HepG2 (cell line): ENCODE results near the gene L3MBTL3. TPM values are rescaled to one million over a fixed set of nuclear protein-coding genes. Genes with fewer than 3 reads are reported as not detected.

Source experiments
- ATAC-seq: fragments of 200-7000 bp; cut with Tn5 transposase; 3 replicates; pipeline ENCODE4 v1.9.1; 2020; ENCODE audit warnings: mild to moderate bottlenecking, moderate library complexity
- BruUV-seq: library from RNA; stranded (reverse); fragments of 400-500 nt; replicated peaks from 2 replicates; lab custom pipeline; 2021; lab: Mats Ljungman, UMichigan
- CTCF ChIA-PET: fragments of 300-600 bp; formaldehyde crosslinking; extraction: SDS; loops from one replicate; lab custom pipeline; 2021; ENCODE audit warnings: low total read pairs, inconsistent platforms, low intra/inter-chr PET ratio; lab: Yijun Ruan, JAX
- POLR2A ChIA-PET: fragments of 350-600 bp; sonication (Branson Sonifier 250); formaldehyde crosslinking; loops from one replicate; lab custom pipeline; 2020; ENCODE audit warnings: antibody characterized with exemption, inconsistent platforms; lab: Yijun Ruan, JAX
- DNase-seq: peaks from one replicate; pipeline ENCODE4 v3.0.0-alpha.2; 2015; ENCODE audit warnings: low spot score
- FAIRE-seq: peaks from 3 replicates; lab custom pipeline; 2011; peaks lifted over from hg19 to GRCh38; lab: Jason Lieb, UNC
- H2AFZ ChIP-seq: one replicate; pipeline ENCODE4 v1.6.1; 2011; ENCODE audit warnings: low read length, inconsistent platforms
- H3K27ac ChIP-seq: fragments of 300-600 bp; 3 replicates; pipeline ENCODE4 v1.8.0; 2011; ENCODE audit warnings: mixed run types, mild to moderate bottlenecking, mixed read lengths, low read length, inconsistent platforms; ENCODE audit not compliant: insufficient read depth; ENCODE audit errors: extremely low read length
- H3K27me3 ChIP-seq, 2 experiments: fragments of 200-600 bp in 1 of 2; 2 replicates in 1 of 2; 3 replicates in 1 of 2; pipeline versions ENCODE4 v1.6.0 to v1.8.0; 2011; ENCODE audit warnings: low read length in 2 of 2, mild to moderate bottlenecking in 2 of 2, moderate library complexity in 2 of 2, inconsistent platforms in 1 of 2; ENCODE audit not compliant: insufficient read depth in 2 of 2, control insufficient read depth in 1 of 2
- H3K36me3 ChIP-seq, 2 experiments: fragments of 200-600 bp in 1 of 2; replicated peaks in 1 of 2; 2 replicates in 1 of 2; 3 replicates in 1 of 2; pipeline versions ENCODE4 v1.5.1 to v1.8.0; 2011; ENCODE audit warnings: low read length in 2 of 2, inconsistent platforms in 1 of 2; ENCODE audit not compliant: insufficient read depth in 2 of 2, control insufficient read depth in 1 of 2
- H3K4me1 ChIP-seq: 2 replicates; pipeline ENCODE4 v1.5.1; 2012; ENCODE audit warnings: low read length, inconsistent platforms; ENCODE audit not compliant: insufficient read depth
- H3K4me2 ChIP-seq: 2 replicates; pipeline ENCODE4 v1.6.0; 2011; ENCODE audit warnings: low read depth, low read length, inconsistent platforms
- H3K4me3 ChIP-seq, 3 experiments: fragments of 200-600 bp in 1 of 3; sonication (generic), shearing (Covaris generic) in 1 of 3; replicated peaks in 1 of 3; 2 replicates each; pipeline ENCODE4 v1.5.1; 2011 to 2016; ENCODE audit warnings: low read length in 3 of 3, inconsistent platforms in 2 of 3, low read depth in 2 of 3, mild to moderate bottlenecking in 2 of 3, control low read depth in 1 of 3, mixed read lengths in 1 of 3; ENCODE audit not compliant: insufficient read depth in 1 of 3
- H3K79me2 ChIP-seq: one replicate; pipeline ENCODE4 v1.6.1; 2011; ENCODE audit warnings: low read length, inconsistent platforms; ENCODE audit not compliant: insufficient read depth
- H3K9ac ChIP-seq: 2 replicates; pipeline ENCODE4 v1.6.0; 2011; ENCODE audit warnings: mild to moderate bottlenecking, low read depth, low read length, inconsistent platforms; ENCODE audit not compliant: insufficient read depth
- H3K9me3 ChIP-seq: 2 replicates; pipeline ENCODE4 v1.5.1; 2012; ENCODE audit warnings: mild to moderate bottlenecking, low read length
- H4K20me1 ChIP-seq: 2 replicates; pipeline ENCODE4 v1.6.0; 2011; ENCODE audit warnings: inconsistent platforms, mild to moderate bottlenecking, low read length, moderate library complexity; ENCODE audit not compliant: insufficient read depth
- AKAP8 ChIP-seq: sonication (generic); formaldehyde crosslinking; IDR thresholded peaks from 2 replicates; pipeline ENCODE4 v1.5.1; 2020; ENCODE audit warnings: mild to moderate bottlenecking, missing genetic modification reagents
- DMAP1 ChIP-seq: IDR thresholded peaks from 2 replicates; pipeline ENCODE4 v1.6.1; 2016
- NR2F6 ChIP-seq, 2 experiments: IDR thresholded peaks; 2 replicates each; pipeline ENCODE4 v1.6.1; 2016; ENCODE audit warnings: antibody characterized with exemption in 1 of 2, mild to moderate bottlenecking in 1 of 2
- RORA ChIP-seq: sonication (generic); formaldehyde crosslinking; IDR thresholded peaks from 2 replicates; pipeline ENCODE4 v1.5.0; 2020; ENCODE audit warnings: mild to moderate bottlenecking, missing genetic modification reagents, moderate library complexity
- RXRB ChIP-seq: IDR thresholded peaks from 2 replicates; pipeline ENCODE4 v1.6.1; 2016; ENCODE audit warnings: borderline replicate concordance, missing genetic modification reagents, missing compliant biosample characterization
- ZBTB7B ChIP-seq: sonication (generic); formaldehyde crosslinking; IDR thresholded peaks from 2 replicates; pipeline ENCODE4 v1.4.0; 2020; ENCODE audit warnings: missing genetic modification reagents
- ZFP36 ChIP-seq: fragments of 150-350 bp; IDR thresholded peaks from 2 replicates; pipeline ENCODE4 v1.6.1; 2018; ENCODE audit warnings: borderline replicate concordance, low read length, low read depth; ENCODE audit not compliant: partially characterized antibody
- ZNF496 ChIP-seq: sonication (generic); formaldehyde crosslinking; IDR thresholded peaks from 2 replicates; pipeline ENCODE4 v1.8.1; 2023; ENCODE audit warnings: mild to moderate bottlenecking, moderate library complexity, missing genetic modification reagents; ENCODE audit not compliant: insufficient replicate concordance
- WGBS: methylation state at CpG from one replicate; pipeline ENCODE4 v1.1.6; 2017; ENCODE audit warnings: low lambda C conversion rate; 5-methylcytosine and 5-hydroxymethylcytosine counted together
- in situ Hi-C: cut with HindIII; loops from 2 replicates; pipeline ENCODE4 v1.10.0; 2017; ENCODE audit warnings: low pct_unique_long_range_greater_than_20kb; ENCODE audit not compliant: extremely low pct_ligation_motif_present
- intact Hi-C: fragments of 100-400 bp; cut with micrococcal nuclease; formaldehyde crosslinking; loops from one replicate; pipeline ENCODE4 v1.10.0; 2022; ENCODE audit not compliant: unreplicated experiment
- polyA plus RNA-seq, 8 experiments: library from polyadenylated mRNA; depleted of rRNA in 3 of 8; stranded (reverse) in 7 of 8; unstranded in 1 of 8; fragments of >200 nt; fragmentation: Illumina TruSeq in 4 of 8; extraction: Trizol in 4 of 8; gene quantifications; 2 replicates each; pipeline versions ENCODE4 v1.2.1 to v1.2.3, GENCODE V29; 2011 to 2016; ENCODE audit warnings: low read depth in 4 of 8, missing spikeins in 1 of 8, mixed read lengths in 1 of 8; ENCODE audit not compliant: insufficient read depth in 1 of 8
- total RNA-seq, 5 experiments: library from RNA; depleted of rRNA; stranded (reverse); fragments of >200 nt; fragmentation: Illumina TruSeq; extraction: Trizol; gene quantifications; 2 replicates each; pipeline ENCODE4 v1.2.3, GENCODE V29; 2016; ENCODE audit warnings: low read depth in 1 of 5
- TF ChIP-seq, protein P1 (sequence below): sonication (generic); formaldehyde crosslinking; IDR thresholded peaks from 2 replicates; pipeline ENCODE4 v1.5.0; 2020; ENCODE audit warnings: missing genetic modification reagents

L3MBTL3 gene
- total and polyA plus RNA-seq, 2 of the 13 experiments (the other 11 are each of a cell fraction or from before 2014, with no cell fraction given): 1.5 to 2.5 TPM

DNA sequence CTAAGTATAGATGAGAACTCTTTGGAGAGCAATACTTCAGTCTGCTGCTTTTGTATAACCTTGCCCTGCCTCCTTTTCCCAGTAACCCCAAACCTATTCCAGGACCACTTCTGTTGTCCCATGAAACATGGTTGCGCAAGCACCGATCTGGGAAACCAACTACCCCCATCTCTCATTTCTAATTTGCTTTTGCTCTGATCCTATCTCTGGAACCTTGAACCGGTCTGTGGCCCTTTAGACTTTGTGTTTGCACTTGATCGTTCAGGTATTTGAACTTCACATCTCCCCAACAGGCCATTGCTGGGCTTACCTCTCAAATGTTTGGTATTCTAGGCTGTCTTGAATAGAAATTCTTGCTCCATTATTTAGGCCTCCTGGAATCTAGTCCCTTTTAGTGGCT, 25.0 kb downstream of the L3MBTL3 start (continued):
- no peak for TF ChIP-seq ZNF496 (CRISPR knock-in tag)
- no peak for TF ChIP-seq ZFP36
- TF ChIP-seq ZBTB7B (CRISPR knock-in tag): no peak
- TF ChIP-seq AKAP8 (CRISPR knock-in tag): no peak
- TF ChIP-seq RORA (CRISPR knock-in tag): no peak
- TF ChIP-seq, protein P1, sequence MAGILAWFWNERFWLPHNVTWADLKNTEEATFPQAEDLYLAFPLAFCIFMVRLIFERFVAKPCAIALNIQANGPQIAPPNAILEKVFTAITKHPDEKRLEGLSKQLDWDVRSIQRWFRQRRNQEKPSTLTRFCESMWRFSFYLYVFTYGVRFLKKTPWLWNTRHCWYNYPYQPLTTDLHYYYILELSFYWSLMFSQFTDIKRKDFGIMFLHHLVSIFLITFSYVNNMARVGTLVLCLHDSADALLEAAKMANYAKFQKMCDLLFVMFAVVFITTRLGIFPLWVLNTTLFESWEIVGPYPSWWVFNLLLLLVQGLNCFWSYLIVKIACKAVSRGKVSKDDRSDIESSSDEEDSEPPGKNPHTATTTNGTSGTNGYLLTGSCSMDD (CRISPR knock-in tag): no peak
- TF ChIP-seq, all 625 proteins: peak for 41

DNA sequence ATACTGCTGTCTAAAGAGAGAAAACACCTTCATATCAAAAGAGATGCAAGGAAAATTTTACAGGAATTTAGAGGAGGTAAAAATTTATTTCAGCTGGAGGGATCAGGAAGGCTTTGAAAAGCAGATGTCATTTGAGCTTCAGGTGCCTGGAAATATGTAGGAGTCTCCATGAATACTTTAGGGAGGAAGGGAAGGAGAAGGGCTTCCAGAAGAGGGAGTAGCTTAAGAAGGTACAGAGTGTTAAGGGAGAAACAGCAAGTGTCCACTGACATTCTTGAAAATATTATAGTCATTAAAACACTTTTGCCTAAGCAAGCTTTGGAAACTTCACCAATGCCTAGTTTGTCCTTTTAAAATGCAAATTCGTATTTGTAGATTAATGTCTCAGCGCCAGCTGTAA, 27.2 kb downstream of the L3MBTL3 start:
- in situ Hi-C loops: no loop called here
- Histone ChIP-seq H3K4me3 (no peak overlapping the region), H3K4me2 (no peak overlapping the region), H3K4me1 (peaks cover 9% of the 10 kb centered on the region), H3K9me3 (no peaks in the 10 kb centered on the region), H4K20me1 (no peaks in the 10 kb centered on the region), H3K27ac (no peak overlapping the region), H3K79me2 (no peaks in the 10 kb centered on the region), H3K27me3 (no peaks in the 10 kb centered on the region), H2AFZ (no peak overlapping the region), H3K9ac (no peak overlapping the region), H3K36me3 (no peaks in the 10 kb centered on the region)
- POLR2A ChIA-PET: no interaction called here
- FAIRE-seq (no peak), ATAC-seq (no peak), DNase-seq (no peak)
- CTCF ChIA-PET: no interaction called here
- intact Hi-C loops: loop anchor here (10.0 kb wide), 1 partner anchor 239 kb away; no protein-coding TSS in a partner anchor
- 36% methylated on average over 2 of the region's 2 CpGs for WGBS
- no TSS peak for BruUV-seq
- TF ChIP-seq DMAP1 (no peak), NR2F6 (IDR thresholded peaks at IDR 0.05) (no peak), NR2F6 (CRISPR knock-in tag; IDR thresholded peaks at IDR 0.05) (no peak), RXRB (CRISPR knock-in tag) (no peak)
